DMS53 treated with DMSO at 0.1 percent for 48 hours (cell line): ENCODE measurements around the gene CNR2.
"Not testable (repeated sequence)": the region's sequence is repeated elsewhere in the genome, so short reads cannot be mapped to it uniquely, and the experiment has no call there.

Experiments
- DNase-seq: peaks from one replicate; lab custom pipeline; 2025; ENCODE audit not compliant: unreplicated experiment; lab: John Stamatoyannopoulos, UW

Gene CNR2

DNA sequence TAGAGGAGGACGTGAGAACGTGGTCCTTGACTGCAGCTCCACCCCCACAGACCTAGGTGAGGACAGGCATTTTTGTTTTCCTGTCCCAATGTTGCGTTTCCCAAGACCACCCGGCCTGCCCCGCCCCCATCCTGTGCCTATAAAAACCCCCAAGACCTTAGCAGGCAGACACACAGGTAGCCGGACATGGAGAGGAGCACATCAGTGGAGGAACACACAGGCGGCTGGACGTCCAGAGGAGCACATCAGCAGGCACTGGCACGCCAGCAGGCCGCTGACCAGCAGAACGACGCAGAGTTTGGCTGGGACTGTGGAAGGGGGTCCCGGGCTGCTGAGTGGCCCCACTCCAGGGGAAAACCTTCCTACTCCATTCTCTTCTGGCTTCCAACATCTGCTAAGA lies 75.3 kb downstream of the CNR2 start:
- DNase-seq: no peak

DNA sequence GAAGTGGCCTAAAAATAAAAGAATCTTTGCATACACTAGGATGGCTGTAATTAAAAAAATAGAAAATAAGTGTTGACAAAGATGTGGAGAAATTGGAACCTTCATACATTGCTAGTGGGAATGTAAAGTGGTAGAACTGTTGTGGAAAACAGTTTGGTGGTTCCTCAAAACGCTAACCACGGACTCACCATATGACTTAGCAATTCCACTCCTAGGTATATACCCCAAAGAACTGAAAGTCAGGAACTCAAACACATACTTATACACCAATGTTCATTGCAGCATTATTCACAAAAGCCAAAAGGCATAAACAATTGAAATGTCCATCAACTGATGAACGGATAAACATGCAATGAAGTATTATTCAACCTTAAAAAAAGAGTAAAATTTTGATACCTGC lies 77.1 kb downstream of the CNR2 start:
- DNase-seq: no peak

GRCh38 chr1:23834156-23834555 lies 79.0 kb downstream of the CNR2 start:
- not testable (repeated sequence) for DNase-seq

DNA sequence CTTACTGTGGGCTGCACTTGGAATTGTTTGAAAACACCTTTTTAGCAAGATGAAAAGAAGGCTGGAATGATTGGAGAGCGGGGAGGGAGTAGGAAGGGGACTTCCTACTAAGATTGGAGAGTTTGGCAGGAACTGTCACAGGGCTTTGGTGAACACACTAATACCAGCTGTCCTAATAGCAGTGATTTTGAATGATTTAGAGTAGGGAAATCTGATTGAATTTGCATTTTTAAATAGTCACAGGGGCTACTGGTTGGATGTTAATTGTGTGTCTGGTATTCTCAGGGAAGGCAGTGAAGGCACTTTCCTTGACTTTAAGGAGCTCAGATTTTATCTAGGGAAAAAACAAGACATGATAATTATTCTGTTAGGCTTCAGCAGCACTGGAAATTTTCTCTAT lies 85.4 kb downstream of the CNR2 start:
- no peak for DNase-seq

GRCh38 chr1:23826590-23826989 lies 86.6 kb downstream of the CNR2 start:
- DNase-seq: not testable (repeated sequence)

DNA sequence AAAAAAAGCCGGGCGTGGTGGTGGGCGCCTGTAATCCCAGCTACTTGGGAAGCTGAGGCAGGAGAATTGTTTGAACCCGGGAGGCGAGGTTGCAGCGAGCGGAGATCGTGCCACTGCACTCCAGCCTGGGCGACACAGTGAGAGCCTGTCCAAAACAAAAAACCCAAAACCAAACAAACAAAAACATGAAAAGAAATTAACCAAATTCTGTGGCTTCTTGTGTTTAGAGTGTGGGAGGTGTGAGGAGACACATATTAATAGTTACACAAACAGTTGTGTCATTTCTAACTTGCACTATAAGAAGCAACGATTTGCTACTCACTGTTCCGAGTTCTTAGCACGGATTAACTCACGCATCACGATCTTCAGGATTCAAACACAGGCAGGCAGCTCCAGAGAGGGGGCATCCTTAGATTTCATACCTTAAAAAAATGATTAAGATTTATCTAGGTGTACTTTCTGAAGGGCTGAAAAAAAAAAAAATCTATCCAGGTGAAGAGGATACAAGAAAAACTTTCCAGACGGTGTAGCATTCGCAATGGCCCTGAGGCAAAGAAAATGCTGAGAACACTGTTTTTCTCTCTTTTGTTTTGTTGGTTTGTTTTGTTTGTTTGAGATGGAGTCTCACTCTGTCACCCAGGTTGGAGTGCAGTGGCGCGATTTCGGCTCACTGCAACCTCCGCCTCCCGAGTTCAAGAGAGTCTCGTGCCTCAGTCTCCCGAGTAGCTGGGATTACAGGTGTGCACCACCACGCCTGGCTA lies 87.2 kb downstream of the CNR2 start:
- no peak for DNase-seq

DNA sequence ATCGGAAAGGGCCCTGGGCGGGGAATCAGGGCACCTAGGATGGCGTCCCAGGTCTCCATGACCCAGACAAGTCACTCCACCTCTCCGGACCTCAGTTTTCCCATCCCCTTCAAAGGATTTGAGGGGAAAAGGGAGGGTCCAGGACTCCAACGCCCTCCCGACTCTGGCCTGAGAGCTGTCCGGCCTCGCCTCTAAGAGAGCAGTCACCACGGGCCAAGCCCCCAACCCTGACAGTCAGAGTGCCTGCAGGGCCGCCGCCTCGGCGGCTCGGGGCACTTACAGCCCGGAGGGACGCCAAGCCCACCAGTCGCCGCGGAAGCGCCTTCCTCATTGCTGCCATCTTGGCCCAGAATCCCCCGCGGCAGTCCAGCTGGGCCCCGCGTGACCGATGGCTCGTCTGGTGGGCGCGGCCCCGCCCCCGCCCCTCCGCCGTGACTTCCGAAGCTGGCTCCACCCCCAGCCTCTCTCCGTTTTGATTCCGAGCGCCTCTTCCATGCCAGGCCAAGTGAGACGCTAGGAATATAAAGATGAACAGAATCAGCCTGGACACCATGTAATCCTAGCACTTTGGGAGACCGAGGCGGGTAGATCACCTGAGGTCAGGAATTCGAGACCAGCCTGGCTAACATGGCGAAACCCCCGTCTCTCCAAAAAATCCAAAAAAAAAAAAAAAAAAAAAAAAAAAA lies 87.9 kb downstream of the CNR2 start, which contains the start of gene HMGCL:
TSS of gene HMGCL (minus strand) at position 354 of the 686 bp plus-strand sequence. CDS start at position 340, 14 bp downstream.
- DNase-seq: peak; percentile 84

DNA sequence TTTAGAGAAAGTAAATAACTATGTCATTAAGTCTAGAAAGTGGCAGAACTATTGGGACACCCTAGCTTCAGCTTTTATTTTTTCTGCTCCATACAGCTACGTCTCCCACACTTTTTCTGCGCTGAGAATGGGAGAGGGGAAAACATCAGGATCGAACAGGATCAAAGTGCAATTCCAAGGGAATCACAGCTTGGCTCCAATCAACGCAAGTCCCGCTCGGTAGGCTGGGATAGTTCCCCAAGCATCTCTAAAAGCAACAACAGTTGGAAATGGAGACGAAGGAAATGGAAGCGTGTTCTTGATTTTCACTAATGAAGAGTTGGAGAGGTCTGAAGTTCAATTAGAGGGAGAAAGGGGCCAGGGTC lies 88.5 kb downstream of the CNR2 start:
- DNase-seq: no peak

GRCh38 chr1:23823767-23824166 lies 89.4 kb downstream of the CNR2 start:
- no peak for DNase-seq
